A673 (cell line): Measurements from ENCODE around the gene BIVM.

Experiments
- EZH2 ChIP-seq: fragments of 200-600 bp; sonication (generic); IDR thresholded peaks from 2 replicates; pipeline ENCODE4 v1.6.1; 2017; ENCODE audit warnings: borderline replicate concordance, low read depth, mild to moderate bottlenecking, mixed read lengths, antibody characterized with exemption, low read length; ENCODE audit not compliant: poor library complexity, severe bottlenecking
- TF ChIP-seq, protein P1 (sequence below): fragments of 300-800, 200-600 bp; sonication (generic); conservative IDR thresholded peaks from 2 replicates; pipeline ENCODE4 v1.5.1; 2017; ENCODE audit warnings: low read depth, mild to moderate bottlenecking, antibody characterized with exemption, low read length, moderate library complexity, mixed read lengths

DNA sequence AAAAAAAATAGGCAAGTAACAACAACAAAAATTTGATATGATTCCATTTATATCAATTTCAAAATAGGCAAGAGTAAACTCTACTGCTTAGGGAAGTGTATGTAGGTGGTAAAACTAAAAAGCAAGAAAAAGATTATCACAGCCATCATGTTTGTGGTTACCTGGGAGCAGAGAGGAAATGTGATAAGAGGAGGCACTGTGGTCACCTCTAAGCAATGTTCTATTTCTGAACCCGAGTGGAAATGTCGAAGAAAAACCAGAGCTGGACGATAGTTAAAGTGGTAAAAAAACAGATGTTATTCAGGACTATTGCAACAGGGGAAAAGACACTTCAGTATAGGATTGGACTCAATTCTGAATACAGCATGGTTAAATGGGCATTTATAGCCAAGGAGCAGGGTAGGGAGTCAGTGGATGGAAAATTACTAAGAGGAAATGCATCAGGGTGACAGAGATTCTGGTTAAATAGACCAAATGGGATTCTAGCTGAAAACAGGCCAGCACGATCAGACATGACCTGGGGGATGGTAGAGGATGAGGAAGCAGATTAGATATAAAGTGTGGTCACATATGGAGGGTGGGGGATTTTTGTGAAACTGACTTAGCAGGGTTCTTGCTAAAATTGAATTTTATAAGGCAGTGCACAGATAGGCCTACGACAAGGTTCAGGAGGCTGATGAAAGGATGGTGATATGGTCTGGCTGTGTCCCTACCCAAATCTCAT lies 19.3 kb upstream of the BIVM start:
- TF ChIP-seq, protein P1, sequence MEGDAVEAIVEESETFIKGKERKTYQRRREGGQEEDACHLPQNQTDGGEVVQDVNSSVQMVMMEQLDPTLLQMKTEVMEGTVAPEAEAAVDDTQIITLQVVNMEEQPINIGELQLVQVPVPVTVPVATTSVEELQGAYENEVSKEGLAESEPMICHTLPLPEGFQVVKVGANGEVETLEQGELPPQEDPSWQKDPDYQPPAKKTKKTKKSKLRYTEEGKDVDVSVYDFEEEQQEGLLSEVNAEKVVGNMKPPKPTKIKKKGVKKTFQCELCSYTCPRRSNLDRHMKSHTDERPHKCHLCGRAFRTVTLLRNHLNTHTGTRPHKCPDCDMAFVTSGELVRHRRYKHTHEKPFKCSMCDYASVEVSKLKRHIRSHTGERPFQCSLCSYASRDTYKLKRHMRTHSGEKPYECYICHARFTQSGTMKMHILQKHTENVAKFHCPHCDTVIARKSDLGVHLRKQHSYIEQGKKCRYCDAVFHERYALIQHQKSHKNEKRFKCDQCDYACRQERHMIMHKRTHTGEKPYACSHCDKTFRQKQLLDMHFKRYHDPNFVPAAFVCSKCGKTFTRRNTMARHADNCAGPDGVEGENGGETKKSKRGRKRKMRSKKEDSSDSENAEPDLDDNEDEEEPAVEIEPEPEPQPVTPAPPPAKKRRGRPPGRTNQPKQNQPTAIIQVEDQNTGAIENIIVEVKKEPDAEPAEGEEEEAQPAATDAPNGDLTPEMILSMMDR: no peak
- no peak for TF ChIP-seq EZH2
